HG03280 (cell line): ENCODE data around the gene RNF222.
"Not testable (repeated sequence)": the region's sequence is repeated elsewhere in the genome, so short reads cannot be mapped to it uniquely, and the experiment has no call there.

Source experiments
- ATAC-seq: cut with Tn5 transposase; IDR thresholded peaks from one replicate; pipeline ENCODE4 v1.9.1; 2021; ENCODE audit warnings: mild to moderate bottlenecking, moderate library complexity; ENCODE audit not compliant: unreplicated experiment

Gene RNF222

DNA sequence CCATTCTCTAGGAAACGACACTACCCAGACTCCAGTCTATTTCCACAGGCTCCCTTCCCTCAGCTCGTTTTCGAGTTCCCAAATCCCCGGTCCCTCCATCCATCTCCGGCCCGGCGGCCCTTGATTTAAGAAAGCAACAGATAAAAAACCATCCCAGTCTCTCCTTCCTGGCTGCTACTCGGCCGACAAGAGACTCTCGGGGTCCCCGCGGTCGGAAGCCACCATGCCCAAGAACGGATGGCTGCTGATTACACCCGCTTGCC lies 14.8 kb downstream of the RNF222 start:
- no peak for ATAC-seq

DNA sequence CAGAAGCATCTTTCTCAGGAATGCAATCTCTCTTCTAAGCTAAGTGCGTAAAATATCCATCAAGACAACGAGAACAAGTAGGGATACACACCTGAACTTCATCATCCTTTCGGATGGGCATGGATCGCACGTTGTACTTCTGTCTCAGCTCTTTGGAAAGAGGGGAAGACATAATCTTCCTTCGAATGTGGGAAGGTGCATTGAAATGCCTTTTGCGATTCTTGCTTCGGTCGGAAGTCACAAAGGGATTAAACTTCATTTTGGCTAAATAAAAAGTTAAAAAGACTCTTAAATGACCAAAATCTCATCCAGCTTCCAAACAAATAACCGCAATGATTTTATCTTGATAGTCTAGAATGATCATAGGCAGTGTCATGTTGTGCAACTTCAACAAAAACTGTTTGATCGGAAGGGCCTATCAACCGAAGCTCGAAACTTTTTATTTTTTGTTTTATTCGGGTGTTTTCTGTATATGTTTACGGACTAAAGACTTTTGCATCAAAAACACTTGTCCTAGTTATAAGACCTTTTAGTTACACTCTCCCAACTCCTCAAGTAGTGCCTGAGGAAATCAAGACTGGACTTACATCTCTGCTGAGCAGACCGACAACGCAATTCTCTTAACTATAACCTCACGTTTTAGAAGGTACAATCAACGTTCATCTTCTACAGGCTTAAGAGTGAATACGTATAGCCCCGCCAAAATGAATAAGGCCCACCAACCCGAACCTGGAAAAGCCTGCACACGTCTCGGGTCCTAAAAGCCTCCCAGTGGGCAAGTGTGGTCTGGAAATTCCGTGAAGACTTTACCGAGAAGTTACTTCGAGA lies 15.4 kb downstream of the RNF222 start:
- ATAC-seq, result no peak

DNA sequence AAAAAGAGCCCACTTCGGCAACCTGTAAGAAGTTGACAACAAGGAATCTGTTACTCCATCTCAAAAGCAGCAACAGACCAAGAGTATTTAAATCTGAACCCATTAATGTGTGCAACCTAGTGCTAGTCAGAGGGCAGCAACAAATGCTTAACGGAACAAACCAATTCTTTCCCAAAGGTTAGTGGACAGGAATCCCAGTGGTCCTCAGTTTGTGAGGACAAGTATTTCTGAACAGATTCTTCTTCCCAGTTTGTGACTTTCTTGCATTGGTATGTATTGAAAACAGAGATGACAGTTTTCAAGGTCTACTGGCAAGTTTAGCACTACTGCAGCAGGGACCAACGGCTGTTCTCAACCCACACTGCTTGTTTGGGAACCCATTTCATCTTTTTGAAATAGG lies 17.6 kb downstream of the RNF222 start:
- no peak for ATAC-seq

DNA sequence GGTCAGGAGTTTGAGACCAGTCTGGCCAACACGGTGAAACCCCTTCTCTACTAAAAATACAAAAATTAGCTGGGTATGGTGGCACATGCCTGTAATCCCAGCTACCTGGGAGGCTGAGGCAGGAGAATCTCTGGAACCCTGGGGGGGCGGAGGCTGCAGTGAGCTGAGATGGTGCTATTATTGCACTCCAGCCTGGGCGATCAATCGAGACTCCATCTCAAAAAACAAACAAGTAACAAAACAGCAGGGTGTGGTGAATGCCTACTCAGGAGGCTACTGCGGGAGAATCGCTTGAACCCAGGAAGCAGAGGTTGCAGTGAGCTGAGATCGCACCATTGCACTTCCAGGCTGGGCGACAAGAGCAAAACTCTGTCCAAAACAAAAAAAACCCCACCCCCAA lies 19.5 kb downstream of the RNF222 start:
- ATAC-seq, result not testable (repeated sequence)

DNA sequence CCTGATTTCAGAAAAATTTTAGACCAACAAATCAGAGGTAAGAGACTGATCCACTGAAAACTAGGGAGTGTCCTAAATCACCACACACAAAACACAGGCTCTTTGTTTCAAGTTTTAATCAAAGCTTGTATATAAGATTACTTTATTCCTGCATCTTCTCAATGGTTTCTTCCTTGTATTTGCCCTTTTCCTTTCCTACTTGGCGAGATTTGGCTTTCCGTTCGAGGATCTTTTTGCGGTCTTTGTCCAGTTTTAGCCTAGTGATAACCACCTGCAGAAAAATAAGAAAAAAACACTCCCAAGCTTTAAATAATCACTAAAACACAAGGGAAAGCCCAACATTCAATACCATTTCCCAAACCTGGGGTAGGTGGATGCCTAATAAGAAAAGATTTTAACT lies 20.2 kb downstream of the RNF222 start:
- ATAC-seq, result no peak

DNA sequence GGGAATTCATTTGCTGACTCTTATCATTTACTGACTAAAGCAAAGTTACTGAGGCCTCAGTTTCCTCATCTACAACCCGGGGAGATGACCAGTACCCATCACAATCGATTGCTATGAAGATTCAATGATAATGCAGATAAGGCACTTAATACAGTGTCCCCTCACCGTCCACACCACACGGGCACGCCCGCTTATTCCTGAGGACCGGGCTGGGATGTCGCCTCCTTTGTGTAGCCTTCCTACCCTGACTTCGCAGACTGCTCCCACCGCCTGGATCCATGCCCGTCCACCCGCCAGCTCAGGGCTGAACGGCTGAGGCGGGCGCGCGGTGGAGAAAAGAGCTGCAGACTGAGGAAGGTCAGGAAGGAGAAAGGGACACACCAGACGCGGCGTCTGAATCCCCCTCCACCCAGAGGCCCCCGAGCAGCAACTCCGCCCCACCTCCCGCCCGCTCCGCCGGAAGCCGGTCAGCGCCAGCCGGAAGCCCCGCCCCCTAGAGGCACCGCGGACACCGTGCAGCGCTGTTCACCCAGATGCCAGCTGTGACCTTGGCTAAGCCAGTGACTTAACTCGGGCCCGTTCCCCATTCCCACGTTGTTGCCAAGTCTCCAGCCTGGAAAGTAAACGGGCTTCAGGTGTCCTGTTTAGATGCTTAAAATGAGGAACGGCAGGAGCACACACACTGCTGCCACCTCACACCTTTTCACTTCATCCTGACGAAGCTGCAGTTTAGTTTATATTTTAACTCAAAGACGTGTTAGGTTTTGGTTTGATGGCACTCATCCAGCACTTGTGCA lies 21.2 kb downstream of the RNF222 start, which contains the start of gene KRABD2:
Gene KRABD2, minus strand, starts transcription at position 434 of the 797 bp plus-strand sequence.
- peak; percentile 88 for ATAC-seq

DNA sequence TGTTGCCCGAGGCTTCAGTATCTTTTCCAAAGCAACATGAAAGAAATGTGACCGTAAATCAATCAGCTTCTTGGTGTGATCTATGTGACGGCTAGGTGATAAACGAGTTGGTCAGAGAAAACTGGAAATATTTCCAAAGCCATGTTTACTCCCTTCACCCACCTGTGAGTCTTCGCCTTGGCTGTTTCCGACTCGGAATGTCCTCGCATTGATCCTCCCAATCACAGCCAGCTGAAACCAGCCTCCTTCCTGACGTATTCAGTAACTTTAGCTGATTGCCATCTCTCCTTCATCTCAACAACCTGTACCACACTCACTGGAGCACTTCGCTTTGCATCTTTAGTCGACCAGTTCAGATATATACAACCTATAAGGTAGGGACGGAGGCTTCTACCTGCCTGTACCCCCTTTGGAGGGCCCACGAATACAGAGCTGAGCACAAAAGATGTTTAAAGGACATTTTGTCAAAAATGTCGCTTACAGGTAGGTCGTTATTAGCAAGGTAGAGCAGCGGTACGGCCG lies 21.8 kb downstream of the RNF222 start:
- no peak for ATAC-seq

DNA sequence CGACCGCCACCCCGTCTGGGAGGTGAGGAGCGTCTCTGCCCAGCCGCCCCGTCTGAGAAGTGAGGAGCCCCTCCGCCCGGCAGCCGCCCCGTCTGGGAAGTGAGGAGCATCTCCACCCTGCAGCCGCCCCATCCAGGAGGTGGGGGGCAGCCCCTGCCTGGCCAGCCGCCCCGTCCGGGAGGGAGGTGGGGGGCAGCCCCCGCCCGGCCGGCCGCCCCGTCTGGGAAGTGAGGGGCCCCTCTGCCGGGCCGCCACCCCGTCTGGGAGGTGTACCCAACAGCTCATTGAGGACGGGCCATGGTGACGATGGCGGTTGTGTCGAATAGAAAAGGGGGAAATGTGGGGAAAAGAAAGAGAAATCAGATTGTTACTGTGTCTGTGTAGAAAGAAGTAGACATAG lies 23.8 kb downstream of the RNF222 start:
- not testable (repeated sequence) for ATAC-seq

DNA sequence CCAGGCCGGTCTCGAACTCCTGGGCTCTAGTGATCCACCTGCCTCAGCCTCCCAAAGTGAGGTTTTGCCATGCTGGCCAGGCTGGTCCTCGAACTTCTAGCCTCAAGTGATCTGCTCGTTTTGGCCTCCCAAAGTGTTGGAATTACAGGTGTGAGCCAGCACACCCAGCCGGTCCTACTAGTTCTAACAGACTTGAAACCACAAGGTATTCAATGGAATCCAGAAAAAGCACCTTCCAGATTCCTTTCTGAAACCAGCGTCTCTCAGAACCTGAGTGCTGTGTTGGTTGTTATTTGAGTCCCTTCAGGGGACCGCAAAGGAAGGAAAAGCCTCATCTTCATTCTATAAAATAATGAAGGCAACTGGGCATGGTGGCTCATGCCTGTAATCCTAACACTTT lies 25.2 kb downstream of the RNF222 start:
- no peak for ATAC-seq

DNA sequence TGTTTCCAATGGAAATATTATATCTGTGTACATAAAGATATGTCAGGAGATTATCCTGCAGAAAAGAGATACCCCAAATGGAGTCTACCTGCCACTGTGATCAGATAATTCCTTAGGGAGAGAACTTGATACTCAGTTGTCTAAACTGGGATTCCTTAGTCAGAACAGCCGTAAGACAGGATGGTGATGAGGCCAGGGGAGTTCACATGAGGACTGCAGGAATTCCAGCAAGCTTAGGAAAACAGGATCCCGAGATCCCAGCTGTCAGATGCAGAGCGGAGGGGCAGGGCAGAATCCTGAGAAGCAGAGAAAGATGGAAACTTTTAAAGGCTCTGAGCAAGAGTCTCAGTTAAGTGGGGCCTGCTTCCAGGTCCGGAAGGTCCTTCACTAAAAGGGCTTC lies 25.8 kb downstream of the RNF222 start:
- no peak for ATAC-seq

DNA sequence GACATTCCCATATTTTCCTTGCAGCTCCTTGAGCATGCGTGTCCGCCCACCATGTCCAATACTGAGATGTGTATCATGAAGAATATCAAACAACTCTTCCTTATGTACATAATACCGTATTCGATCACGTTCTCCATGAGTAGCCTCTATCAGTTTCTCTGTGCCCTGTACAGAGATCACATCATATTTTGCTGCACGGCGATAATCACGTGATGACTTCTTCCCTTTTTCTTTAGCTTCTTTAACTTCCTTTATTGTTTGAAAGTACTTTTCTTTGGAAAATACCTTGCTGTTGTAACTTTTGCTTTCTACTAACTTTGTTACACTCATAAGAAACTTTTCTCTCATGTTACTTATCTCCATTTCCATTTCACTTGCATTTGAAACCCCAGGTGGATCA lies 27.7 kb downstream of the RNF222 start:
- ATAC-seq, result no peak

DNA sequence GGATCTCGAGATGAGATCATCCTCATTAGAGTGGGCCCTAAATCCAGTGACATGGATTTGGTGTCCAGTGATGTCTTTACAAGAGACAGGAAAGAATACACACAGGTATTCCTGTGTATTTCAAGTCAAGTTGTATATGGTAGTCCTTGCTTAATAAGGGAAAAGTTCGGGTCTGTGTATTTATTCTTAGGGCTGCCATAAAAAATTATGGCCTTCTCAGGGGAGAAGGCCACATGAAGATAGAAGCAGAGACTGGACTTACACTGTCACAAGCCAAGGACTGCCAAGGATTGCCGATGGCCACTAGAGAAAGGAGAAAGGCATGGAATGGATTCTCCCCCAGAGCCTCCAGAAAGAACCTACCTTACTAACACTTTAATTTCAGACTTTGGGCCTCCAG lies 29.4 kb downstream of the RNF222 start:
- ATAC-seq, result no peak

DNA sequence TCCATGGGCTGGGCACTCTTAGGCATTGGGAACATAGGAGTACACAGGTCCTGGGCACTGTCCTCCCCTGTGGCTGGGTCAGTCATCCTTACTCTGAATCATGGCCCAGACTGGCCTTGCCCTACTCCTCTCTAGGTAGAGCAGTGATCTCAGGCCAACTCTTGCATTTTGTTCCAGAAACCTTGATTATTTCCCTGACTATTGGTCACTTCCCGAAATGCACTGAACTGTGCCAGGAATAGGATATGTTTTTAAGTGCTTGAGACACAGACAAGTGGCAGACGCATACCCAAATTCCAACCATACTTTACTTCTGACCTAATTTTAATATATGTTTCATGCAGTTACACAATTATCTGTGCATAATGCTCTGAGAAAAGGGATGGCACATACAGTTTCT lies 31.4 kb downstream of the RNF222 start:
- ATAC-seq, result no peak

DNA sequence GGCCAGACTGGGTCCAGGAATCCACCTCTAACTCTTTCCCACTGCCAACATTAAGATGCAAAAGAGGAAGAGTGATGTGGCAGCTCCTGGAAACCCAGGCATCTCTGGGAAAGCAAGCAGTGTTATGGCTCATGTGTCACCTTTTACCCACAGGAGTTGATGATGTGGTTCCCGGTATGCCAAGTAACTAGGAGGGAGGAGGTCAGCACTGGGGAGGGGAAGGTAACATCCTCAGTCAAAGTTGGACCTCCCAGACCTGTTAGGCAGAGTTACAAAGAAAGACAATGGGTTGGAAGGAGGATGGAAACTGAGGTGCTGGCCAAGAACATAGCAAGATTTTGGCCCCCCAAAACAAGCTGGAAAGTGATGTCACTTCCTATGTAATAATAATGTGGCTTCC lies 32.5 kb downstream of the RNF222 start:
- no peak for ATAC-seq

DNA sequence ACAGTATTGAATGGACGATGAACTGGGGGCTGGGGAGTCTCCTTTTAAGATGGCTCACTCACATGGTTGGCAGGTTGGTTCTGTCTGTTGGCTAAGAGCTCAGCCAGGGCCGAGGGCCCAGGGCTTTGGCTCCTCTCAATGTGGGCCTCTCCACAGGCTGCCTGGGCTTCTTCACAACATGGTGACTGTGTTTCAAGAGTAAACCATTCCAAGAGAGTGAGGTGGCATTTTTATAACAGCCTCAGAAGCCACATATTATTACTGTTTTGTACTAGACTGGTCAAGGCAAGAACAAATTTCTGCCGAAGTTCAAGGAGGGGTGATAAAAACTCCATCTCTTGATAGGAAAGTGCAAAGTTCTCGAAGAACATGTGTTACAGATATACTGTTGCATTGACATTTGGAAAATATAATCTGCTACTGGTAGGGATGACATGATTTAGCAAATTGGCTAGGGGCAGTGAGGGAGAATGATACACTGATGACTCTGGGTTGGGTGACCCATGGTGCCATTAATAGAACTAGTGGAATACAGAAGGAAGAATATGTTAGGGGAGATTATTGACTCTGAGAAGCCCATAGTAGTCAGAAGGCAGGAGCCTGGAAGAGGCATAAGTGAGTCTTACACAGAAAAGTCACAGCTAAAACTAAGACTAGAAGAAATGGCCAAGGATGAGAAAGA lies 34.8 kb downstream of the RNF222 start:
- no peak for ATAC-seq

DNA sequence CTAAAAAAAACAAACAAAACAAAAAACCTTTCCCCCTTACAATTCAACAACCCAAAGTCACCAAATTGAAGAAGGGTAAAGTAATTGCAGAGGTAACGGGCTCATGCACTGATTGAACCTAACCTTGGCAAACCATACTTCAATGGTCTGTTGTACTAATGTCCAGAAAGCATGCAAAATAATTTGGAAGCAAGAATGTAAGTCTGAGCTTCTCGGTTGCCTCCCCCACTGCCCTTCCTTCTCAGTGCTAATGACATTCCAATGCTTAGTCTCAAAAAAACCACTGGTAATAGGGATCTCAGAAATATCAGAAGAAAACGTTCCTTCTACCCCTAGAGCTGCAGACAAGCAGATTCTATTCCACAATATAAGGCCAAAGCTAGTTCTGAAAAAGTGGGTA lies 36.9 kb downstream of the RNF222 start:
- no peak for ATAC-seq

DNA sequence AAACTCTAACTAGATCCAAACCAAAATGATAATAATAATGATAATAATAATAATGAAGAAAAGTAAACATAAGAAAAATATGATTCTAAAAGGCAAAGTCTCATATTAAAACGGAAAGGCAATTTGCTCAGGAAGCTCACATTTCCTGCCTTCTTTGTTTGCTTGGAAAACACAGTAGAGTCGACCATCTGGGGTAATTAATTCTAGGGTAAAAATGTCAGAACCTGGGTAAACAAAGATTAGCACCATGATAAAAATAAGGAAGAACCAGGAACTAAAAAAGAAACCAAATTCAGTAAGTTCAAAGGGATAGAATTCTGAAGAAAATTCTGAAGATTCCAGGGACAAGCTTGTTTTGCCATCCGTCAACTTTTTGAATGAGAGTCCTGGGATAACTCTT lies 37.4 kb downstream of the RNF222 start:
- no peak for ATAC-seq

DNA sequence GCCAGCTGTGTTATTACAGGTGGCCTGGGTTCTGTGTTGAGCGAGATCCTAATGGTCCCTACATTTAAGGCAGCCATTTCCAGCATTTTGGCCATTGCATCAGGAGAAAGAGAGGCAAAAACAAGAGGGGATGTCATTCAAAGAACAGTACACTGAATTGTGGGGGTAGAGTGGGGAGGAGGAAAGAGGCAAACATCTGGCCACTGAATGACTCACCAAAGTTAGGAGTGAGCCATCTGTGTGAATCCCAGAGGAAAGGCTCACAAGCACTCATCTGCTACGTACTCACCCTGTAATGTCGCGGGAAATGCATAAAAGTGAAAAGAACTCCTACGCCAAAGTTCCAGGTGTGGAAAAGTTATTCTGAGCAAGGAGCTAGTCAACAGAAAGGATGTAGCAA lies 37.9 kb downstream of the RNF222 start:
- ATAC-seq, result no peak

DNA sequence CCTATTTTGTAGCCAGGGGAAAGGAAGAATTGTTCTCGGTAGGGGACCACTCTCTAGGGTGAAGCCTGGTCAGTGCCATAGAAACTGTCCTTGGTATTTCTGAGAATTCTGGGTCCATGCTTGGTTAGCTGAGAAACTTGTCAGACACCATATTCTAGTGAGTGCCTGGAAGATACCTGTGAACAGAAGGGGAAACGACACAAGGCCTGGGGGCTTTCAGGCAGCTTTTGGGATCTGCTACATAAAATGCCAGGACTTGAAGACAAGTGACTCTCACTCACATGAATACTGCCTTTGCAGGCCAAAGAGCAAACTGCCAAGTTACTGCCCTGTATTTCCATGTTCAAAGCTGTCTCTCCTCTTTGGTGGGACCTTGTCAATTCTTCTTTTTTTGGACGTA lies 39.7 kb downstream of the RNF222 start:
- ATAC-seq, result no peak

DNA sequence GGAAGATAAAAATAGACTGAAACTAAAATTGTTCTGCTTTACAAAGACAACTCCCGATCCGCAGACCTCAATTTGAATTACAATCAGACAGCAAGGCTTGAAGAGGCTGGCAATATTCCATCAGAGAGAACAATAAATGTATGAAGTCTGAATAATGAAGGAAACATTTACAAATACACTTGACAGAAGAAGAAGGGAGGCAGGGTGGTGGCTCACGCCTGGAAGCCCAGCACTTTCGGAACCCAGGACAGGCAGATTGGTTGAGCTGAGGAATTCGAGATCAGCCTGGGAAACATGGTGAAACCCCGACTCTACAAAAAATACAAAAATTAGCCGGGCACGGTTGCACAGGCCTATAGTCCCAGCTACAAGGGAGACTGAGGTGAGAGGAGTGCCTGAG lies 43.4 kb downstream of the RNF222 start:
- ATAC-seq, result no peak

DNA sequence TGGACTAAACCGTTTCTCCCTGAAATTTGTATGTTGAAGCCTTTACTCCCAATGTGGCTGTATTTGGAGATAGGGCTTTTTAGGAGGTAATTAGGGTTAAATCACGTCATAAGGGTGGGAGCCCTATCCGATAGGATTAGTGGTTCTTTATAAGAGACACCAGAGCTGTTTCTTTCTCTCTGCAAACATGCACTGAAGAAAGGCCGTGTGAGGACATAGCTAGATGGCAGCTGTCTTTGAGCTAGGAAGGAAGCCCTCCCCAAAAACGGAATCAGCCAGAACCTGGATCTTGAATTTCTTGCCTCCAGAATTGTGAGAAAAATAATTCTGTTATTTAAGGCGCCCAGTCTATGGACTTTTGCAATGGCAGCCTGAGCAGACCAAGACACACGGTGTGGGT lies 43.9 kb downstream of the RNF222 start:
- no peak for ATAC-seq

DNA sequence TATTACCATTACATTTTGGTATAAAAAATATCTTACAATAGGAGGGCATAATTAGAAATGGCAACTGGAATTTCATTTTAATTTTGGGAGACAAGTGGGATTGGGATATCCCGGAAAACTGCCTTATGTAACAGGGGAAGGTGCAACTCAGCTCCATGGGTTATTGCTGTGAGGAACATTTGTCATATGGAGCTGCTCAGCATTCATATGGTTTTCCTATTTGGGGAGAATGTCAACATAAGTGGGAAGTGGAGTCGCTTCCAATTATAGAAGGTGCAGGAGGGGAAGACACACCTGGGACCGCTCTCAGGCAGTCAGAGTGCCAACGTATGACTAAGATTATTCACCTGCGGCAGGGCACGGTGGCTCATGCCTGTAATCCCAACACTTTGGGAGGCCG lies 47.3 kb downstream of the RNF222 start:
- ATAC-seq, result no peak
